GM18505 (cell line): Measurements from ENCODE around the gene SYTL3.
"Not testable (repeated sequence)": the region's sequence is repeated elsewhere in the genome, so short reads cannot be mapped to it uniquely, and the experiment has no call there.

Experiments used
- ATAC-seq: cut with Tn5 transposase; IDR thresholded peaks from one replicate; pipeline ENCODE4 v1.9.1; 2021; ENCODE audit not compliant: unreplicated experiment
- POLR2A ChIP-seq: IDR thresholded peaks from 4 replicates; pipeline ENCODE4 v1.6.1; 2011; ENCODE audit warnings: borderline replicate concordance; ENCODE audit not compliant: insufficient read depth, insufficient read length; ENCODE audit errors: extremely low read depth

Gene SYTL3

GRCh38 chr6:158780988-158781691 lies 131.3 kb downstream of the SYTL3 start:
- ATAC-seq = no peak
- no peak for TF ChIP-seq POLR2A

GRCh38 chr6:158781692-158782373 lies 132.0 kb downstream of the SYTL3 start:
- no peak for TF ChIP-seq POLR2A

GRCh38 chr6:158782432-158783166 lies 132.7 kb downstream of the SYTL3 start:
- no peak for TF ChIP-seq POLR2A
- ATAC-seq = no peak

More at GRCh38 chr6:158781692-158782373, 132.0 kb downstream of the SYTL3 start:
- no peak for ATAC-seq

GRCh38 chr6:158783167-158783450 lies 133.3 kb downstream of the SYTL3 start:
- ATAC-seq = no peak
- no peak for TF ChIP-seq POLR2A

- ATAC-seq = no peak
- no peak for TF ChIP-seq POLR2A
Measured at GRCh38 chr6:158783851-158784250, 134.0 kb downstream of the SYTL3 start.

GRCh38 chr6:158784505-158784904 lies 134.7 kb downstream of the SYTL3 start:
- ATAC-seq = no peak

GRCh38 chr6:158785036-158785435 lies 135.2 kb downstream of the SYTL3 start:
- no peak for TF ChIP-seq POLR2A
- ATAC-seq = no peak

More at GRCh38 chr6:158784505-158784904, 134.7 kb downstream of the SYTL3 start:
- peak; percentile 17 for TF ChIP-seq POLR2A

GRCh38 chr6:158786645-158787304 lies 136.9 kb downstream of the SYTL3 start:
- ATAC-seq = no peak
- no peak for TF ChIP-seq POLR2A

GRCh38 chr6:158787395-158787794 lies 137.5 kb downstream of the SYTL3 start:
- no peak for TF ChIP-seq POLR2A
- no peak for ATAC-seq

- TF ChIP-seq POLR2A = no peak
- ATAC-seq = no peak
Measured at GRCh38 chr6:158789115-158789917, 139.5 kb downstream of the SYTL3 start.

GRCh38 chr6:158791274-158791855 lies 141.5 kb downstream of the SYTL3 start:
- no peak for ATAC-seq
- no peak for TF ChIP-seq POLR2A

- not testable (repeated sequence) for ATAC-seq
Measured at GRCh38 chr6:158792505-158792904, 142.7 kb downstream of the SYTL3 start.

GRCh38 chr6:158793432-158793831 lies 143.6 kb downstream of the SYTL3 start:
- no peak for TF ChIP-seq POLR2A
- no peak for ATAC-seq

- ATAC-seq = no peak
- no peak for TF ChIP-seq POLR2A
Measured at GRCh38 chr6:158795516-158795915, 145.7 kb downstream of the SYTL3 start.
